Osteoblast (primary cell): ENCODE results near the gene NTM. TPM values are rescaled to one million over a fixed set of nuclear protein-coding genes. Genes with fewer than 3 reads are reported as not detected.
A peak's percentile ranks its signal among the peaks of the same experiment; 100 is the strongest.

Experiments used
- DNase-seq: peaks from one replicate; pipeline ENCODE4 v3.0.0; 2011; ENCODE audit warnings: low spot score, mixed read lengths; ENCODE audit not compliant: insufficient read length; ENCODE audit errors: missing footprints
- H2AFZ ChIP-seq: 2 replicates; pipeline ENCODE4 v1.6.0; 2011; ENCODE audit warnings: mild to moderate bottlenecking, low read length
- H3K27ac ChIP-seq: 2 replicates; pipeline ENCODE4 v1.5.1; 2011; ENCODE audit warnings: mild to moderate bottlenecking, low read depth, low read length, moderate library complexity
- H3K27me3 ChIP-seq: 2 replicates; pipeline ENCODE4 v1.6.0; 2012; ENCODE audit warnings: mild to moderate bottlenecking, control low read depth, inconsistent platforms, low read length, moderate library complexity; ENCODE audit not compliant: insufficient read depth
- H3K36me3 ChIP-seq: 2 replicates; pipeline ENCODE4 v1.5.1; 2011; ENCODE audit warnings: mild to moderate bottlenecking, low read length, control low read depth, moderate library complexity; ENCODE audit not compliant: insufficient read depth
- H3K4me1 ChIP-seq: 2 replicates; pipeline ENCODE4 v1.5.1; 2011; ENCODE audit warnings: mild to moderate bottlenecking, low read length, control low read depth, moderate library complexity; ENCODE audit not compliant: insufficient read depth
- H3K4me2 ChIP-seq: 2 replicates; pipeline ENCODE4 v1.6.0; 2011; ENCODE audit warnings: mild to moderate bottlenecking, low read length; ENCODE audit not compliant: insufficient read depth
- H3K4me3 ChIP-seq: fragments of 200-600 bp; sonication (generic); 3 replicates; pipeline ENCODE4 v1.5.1; 2012; ENCODE audit warnings: mild to moderate bottlenecking, low read length, inconsistent platforms; ENCODE audit not compliant: insufficient read depth
- H3K79me2 ChIP-seq: 2 replicates; pipeline ENCODE4 v1.6.0; 2012; ENCODE audit warnings: mild to moderate bottlenecking, low read length, control low read depth, inconsistent platforms; ENCODE audit not compliant: insufficient read depth
- H3K9me3 ChIP-seq: 2 replicates; pipeline ENCODE4 v1.5.1; 2011; ENCODE audit warnings: low read depth, low read length, control low read depth
- H4K20me1 ChIP-seq: 2 replicates; pipeline ENCODE4 v1.6.0; 2012; ENCODE audit warnings: mild to moderate bottlenecking, low read length, control low read depth; ENCODE audit not compliant: insufficient read depth
- total RNA-seq: library from RNA; depleted of rRNA; stranded (reverse); fragments of >200 nt; gene quantifications from 2 replicates; pipeline ENCODE4 v1.2.3, GENCODE V29; 2012
- TF ChIP-seq, protein P1 (sequence below): IDR thresholded peaks from 2 replicates; pipeline ENCODE4 v1.5.1; 2011; ENCODE audit warnings: mild to moderate bottlenecking, low read depth, low read length, moderate library complexity; ENCODE audit errors: extremely low read depth

Gene NTM
- total RNA-seq, 1 donor, result 48.1 TPM

DNA sequence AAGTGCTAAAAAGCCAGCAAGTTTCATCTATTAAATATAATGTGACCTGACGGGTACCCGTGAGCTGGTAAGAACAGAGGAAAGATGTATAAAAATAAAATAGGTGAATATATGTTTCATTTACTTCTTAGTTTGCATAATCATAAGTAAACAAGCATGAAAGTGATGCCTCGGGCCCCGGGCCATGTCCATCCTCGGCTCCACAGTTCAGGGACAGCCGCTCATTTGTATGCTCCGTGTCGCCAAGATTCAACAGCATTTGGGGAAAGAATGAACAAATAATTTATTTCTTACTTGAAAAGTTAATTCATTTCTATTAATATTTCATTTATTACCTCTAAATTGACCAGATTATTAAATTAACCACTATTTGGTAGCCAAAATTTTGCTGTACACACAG, 251.8 kb downstream of the NTM start:
- H3K4me2 ChIP-seq, result no peak overlapping the region
- H4K20me1 ChIP-seq, result no peaks in the 10 kb centered on the region

DNA sequence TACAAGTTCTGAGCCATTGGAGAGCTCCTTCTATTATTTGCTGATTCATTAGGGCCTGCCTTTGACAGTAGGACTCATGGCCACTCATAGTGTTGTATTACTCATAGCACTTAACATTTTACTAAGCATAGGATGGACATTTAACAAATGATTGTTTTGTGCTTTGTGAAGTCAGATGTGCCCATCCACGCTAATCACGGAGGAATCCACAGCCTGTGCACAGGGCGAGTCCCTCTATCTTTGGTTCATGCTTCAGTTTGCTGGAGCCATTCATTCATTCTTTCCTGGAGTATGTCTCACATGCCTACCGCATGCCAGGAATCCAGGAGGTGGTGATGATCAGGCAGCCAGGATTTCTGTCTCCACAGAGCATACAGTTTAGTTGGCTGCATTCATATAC, 254.1 kb downstream of the NTM start:
- DNase-seq, result peak; percentile 69
- no peak overlapping the region for H3K4me3 ChIP-seq
- no peaks in the 10 kb centered on the region for H3K9me3 ChIP-seq
- H3K27ac ChIP-seq, result no peak overlapping the region
- TF ChIP-seq, protein P1, sequence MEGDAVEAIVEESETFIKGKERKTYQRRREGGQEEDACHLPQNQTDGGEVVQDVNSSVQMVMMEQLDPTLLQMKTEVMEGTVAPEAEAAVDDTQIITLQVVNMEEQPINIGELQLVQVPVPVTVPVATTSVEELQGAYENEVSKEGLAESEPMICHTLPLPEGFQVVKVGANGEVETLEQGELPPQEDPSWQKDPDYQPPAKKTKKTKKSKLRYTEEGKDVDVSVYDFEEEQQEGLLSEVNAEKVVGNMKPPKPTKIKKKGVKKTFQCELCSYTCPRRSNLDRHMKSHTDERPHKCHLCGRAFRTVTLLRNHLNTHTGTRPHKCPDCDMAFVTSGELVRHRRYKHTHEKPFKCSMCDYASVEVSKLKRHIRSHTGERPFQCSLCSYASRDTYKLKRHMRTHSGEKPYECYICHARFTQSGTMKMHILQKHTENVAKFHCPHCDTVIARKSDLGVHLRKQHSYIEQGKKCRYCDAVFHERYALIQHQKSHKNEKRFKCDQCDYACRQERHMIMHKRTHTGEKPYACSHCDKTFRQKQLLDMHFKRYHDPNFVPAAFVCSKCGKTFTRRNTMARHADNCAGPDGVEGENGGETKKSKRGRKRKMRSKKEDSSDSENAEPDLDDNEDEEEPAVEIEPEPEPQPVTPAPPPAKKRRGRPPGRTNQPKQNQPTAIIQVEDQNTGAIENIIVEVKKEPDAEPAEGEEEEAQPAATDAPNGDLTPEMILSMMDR, result no peak
- no peaks in the 10 kb centered on the region for H3K79me2 ChIP-seq
- no peaks in the 10 kb centered on the region for H3K27me3 ChIP-seq
- no peaks in the 10 kb centered on the region for H4K20me1 ChIP-seq
- no peak overlapping the region for H2AFZ ChIP-seq
- no peak overlapping the region for H3K4me2 ChIP-seq
- no peaks in the 10 kb centered on the region for H3K36me3 ChIP-seq
- peaks cover 10% of the 10 kb centered on the region for H3K4me1 ChIP-seq

More for the DNA sequence above, 251.8 kb downstream of the NTM start:
- no peak for DNase-seq
- Histone ChIP-seq H3K27me3 (no peaks in the 10 kb centered on the region), H2AFZ (no peak overlapping the region), H3K4me3 (no peak overlapping the region), H3K27ac (no peak overlapping the region), H3K79me2 (no peaks in the 10 kb centered on the region), H3K9me3 (no peaks in the 10 kb centered on the region), H3K36me3 (no peaks in the 10 kb centered on the region), H3K4me1 (peaks cover 10% of the 10 kb centered on the region)
- TF ChIP-seq, protein P1, result no peak

DNA sequence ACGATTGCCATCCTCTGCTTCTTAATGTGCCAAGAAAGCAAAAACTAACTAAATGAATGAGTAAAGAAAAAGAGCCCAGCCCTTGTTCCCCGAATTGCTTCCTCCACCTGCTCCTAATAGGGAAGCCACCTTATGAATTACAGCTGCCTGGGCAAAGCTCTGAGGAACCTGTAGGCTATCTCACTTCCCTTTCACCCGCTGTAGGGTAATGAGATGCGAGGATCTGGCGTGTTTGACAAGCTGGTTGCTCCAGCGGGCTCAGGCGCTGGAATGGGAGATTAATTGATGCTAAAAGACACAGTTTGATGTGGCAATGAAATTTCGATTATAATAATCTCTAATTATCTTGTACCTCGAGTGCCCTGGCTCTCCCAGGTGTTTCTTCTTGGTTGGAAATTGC, 256.4 kb downstream of the NTM start:
- Histone ChIP-seq H3K27ac (no peak overlapping the region), H3K27me3 (peaks cover 3% of the 10 kb centered on the region), H3K4me2 (no peak overlapping the region), H3K4me3 (no peak overlapping the region), H3K79me2 (no peaks in the 10 kb centered on the region), H3K9me3 (no peaks in the 10 kb centered on the region), H2AFZ (no peak overlapping the region), H4K20me1 (no peaks in the 10 kb centered on the region), H3K4me1 (peaks cover 10% of the 10 kb centered on the region), H3K36me3 (no peaks in the 10 kb centered on the region)
- TF ChIP-seq, protein P1, result no peak
- no peak for DNase-seq

DNA sequence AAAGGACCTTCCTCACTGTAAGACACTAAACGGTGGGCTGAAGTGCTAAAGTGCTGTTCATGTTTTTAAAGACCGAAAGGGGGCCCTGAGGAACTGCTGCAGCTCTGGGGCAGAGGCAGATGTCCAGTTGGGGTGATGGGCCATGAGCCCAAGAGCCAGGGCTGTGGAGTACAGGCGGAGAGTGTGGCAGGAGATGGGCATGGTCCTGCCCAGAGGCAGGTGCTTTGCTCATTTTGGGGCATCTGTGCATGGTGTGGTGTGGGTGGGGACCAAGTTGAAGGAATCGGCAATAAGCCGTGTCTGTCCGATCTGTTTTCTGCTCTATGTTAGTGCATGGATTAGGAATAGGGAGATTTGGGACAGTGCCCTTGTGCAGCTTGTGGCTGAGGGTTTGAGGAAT, 258.3 kb downstream of the NTM start:
- peaks cover 3% of the 10 kb centered on the region for H3K27me3 ChIP-seq
- no peaks in the 10 kb centered on the region for H3K79me2 ChIP-seq
- H3K9me3 ChIP-seq, result no peaks in the 10 kb centered on the region
- DNase-seq, result no peak
- H3K27ac ChIP-seq, result no peak overlapping the region
- TF ChIP-seq, protein P1, result no peak
- no peak overlapping the region for H3K4me2 ChIP-seq
- H3K36me3 ChIP-seq, result no peaks in the 10 kb centered on the region
- H3K4me3 ChIP-seq, result no peak overlapping the region
- H2AFZ ChIP-seq, result no peak overlapping the region
- H4K20me1 ChIP-seq, result no peaks in the 10 kb centered on the region
- H3K4me1 ChIP-seq, result peaks cover 10% of the 10 kb centered on the region
